GM13977 (cell line): ENCODE measurements around the gene NSFL1C.
A peak's percentile ranks its signal among the peaks of the same experiment; 100 is the strongest.
"Not testable (repeated sequence)": the region's sequence is repeated elsewhere in the genome, so short reads cannot be mapped to it uniquely, and the experiment has no call there.

Experiments
- DNase-seq: peaks from one replicate; pipeline ENCODE4 v3.0.0; 2012; ENCODE audit warnings: low spot score
- CTCF ChIP-seq: IDR thresholded peaks from 2 replicates; pipeline ENCODE4 v1.5.1; 2012; ENCODE audit warnings: mild to moderate bottlenecking, control low read depth; ENCODE audit not compliant: insufficient read depth; ENCODE audit errors: extremely low read depth, missing control alignments
- in situ Hi-C: fragments of 300-500 bp; cut with MboI; formaldehyde crosslinking; loops from one replicate; pipeline ENCODE4 v1.12.0; 2022; ENCODE audit warnings: low sequenced_read_pairs, low pct_unique_long_range_greater_than_20kb, mixed read lengths, inconsistent platforms; ENCODE audit not compliant: unreplicated experiment

Gene NSFL1C

GRCh38 chr20:1414982-1415381, 51.7 kb downstream of the NSFL1C start:
- no peak for DNase-seq
- in situ Hi-C loops: no loop called here
- no peak for TF ChIP-seq CTCF

GRCh38 chr20:1405801-1406200, 60.8 kb downstream of the NSFL1C start:
- no peak for TF ChIP-seq CTCF
- in situ Hi-C loops: no loop called here
- no peak for DNase-seq

- in situ Hi-C loops: no loop called here
- no peak for DNase-seq
- no peak for TF ChIP-seq CTCF
Observed at GRCh38 chr20:1403624-1404023, 63.0 kb downstream of the NSFL1C start.

GRCh38 chr20:1402149-1402548, 64.5 kb downstream of the NSFL1C start:
- TF ChIP-seq CTCF: no peak
- in situ Hi-C loops: no loop called here
- DNase-seq: no peak

- TF ChIP-seq CTCF: no peak
- no peak for DNase-seq
- in situ Hi-C loops: no loop called here
Observed at GRCh38 chr20:1401451-1401907, 65.2 kb downstream of the NSFL1C start.

- in situ Hi-C loops, DNase-seq: not testable (repeated sequence)
Observed at GRCh38 chr20:1399678-1400366, 66.8 kb downstream of the NSFL1C start.

GRCh38 chr20:1398185-1398584, 68.5 kb downstream of the NSFL1C start:
- DNase-seq, in situ Hi-C loops: not testable (repeated sequence)

GRCh38 chr20:1397710-1398109, 68.9 kb downstream of the NSFL1C start:
- TF ChIP-seq CTCF: peak; percentile 26
- in situ Hi-C loops: no loop called here
- DNase-seq: no peak
